GM12878 (cell line): ENCODE measurements around the gene FUBP1.

ENCODE experiments used
- POLR2AphosphoS5 ChIP-seq: IDR thresholded peaks from 2 replicates; pipeline ENCODE4 v1.6.1; 2011; ENCODE audit warnings: mild to moderate bottlenecking, low read length, inconsistent platforms
- TF ChIP-seq, protein P1 (sequence below), 3 experiments: IDR thresholded peaks in 2 of 3; conservative IDR thresholded peaks in 1 of 3; 2 replicates each; pipeline ENCODE4 v1.5.1; 2011; ENCODE audit warnings: low read depth in 3 of 3, low read length in 3 of 3, mild to moderate bottlenecking in 3 of 3, control low read depth in 2 of 3, moderate library complexity in 2 of 3, inconsistent platforms in 1 of 3, mixed read lengths in 1 of 3; ENCODE audit not compliant: control insufficient read depth in 2 of 3, insufficient read depth in 1 of 3; ENCODE audit errors: extremely low read depth in 1 of 3

DNA sequence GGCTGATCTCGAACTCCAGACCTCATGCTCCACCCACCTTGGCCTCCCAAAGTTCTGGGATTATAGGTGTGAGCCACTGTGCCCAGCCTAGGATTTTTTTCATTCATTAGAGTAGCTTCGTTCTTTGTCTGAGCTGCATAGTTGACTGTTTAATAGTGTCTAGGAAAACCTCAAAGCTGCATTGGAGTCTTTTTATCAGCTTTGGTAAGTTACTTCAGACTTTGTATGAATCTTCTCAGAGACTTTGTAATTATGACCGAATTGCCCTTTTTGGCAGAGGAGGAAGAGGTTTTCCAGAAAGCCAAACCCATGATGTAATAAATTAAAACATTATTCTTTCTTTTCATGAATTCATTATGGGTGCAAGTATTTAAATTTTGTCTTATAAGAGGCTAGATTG lies 31.0 kb upstream of the FUBP1 start:
- TF ChIP-seq, protein P1, sequence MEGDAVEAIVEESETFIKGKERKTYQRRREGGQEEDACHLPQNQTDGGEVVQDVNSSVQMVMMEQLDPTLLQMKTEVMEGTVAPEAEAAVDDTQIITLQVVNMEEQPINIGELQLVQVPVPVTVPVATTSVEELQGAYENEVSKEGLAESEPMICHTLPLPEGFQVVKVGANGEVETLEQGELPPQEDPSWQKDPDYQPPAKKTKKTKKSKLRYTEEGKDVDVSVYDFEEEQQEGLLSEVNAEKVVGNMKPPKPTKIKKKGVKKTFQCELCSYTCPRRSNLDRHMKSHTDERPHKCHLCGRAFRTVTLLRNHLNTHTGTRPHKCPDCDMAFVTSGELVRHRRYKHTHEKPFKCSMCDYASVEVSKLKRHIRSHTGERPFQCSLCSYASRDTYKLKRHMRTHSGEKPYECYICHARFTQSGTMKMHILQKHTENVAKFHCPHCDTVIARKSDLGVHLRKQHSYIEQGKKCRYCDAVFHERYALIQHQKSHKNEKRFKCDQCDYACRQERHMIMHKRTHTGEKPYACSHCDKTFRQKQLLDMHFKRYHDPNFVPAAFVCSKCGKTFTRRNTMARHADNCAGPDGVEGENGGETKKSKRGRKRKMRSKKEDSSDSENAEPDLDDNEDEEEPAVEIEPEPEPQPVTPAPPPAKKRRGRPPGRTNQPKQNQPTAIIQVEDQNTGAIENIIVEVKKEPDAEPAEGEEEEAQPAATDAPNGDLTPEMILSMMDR (IDR thresholded peaks at IDR 0.05 in 2 of 3, conservative IDR thresholded peaks at IDR 0.05 in 1 of 3; ENCODE audit: control insufficient read depth in 2 of 3, extremely low read depth in 1 of 3, insufficient read depth in 1 of 3, low read depth in 3 of 3, low read length in 3 of 3): no peak
- no peak for TF ChIP-seq POLR2AphosphoS5
